Smooth muscle cell of the coronary artery (primary cell): ENCODE data around the gene NLGN3. TPM values are rescaled to one million over a fixed set of nuclear protein-coding genes. Genes with fewer than 3 reads are reported as not detected.

Experiments used
- total RNA-seq: library from RNA; depleted of rRNA; stranded (reverse); fragments of >200 nt; gene quantifications from 2 replicates; pipeline ENCODE4 v1.2.3, GENCODE V29; 2014; ENCODE audit warnings: low replicate concordance

Gene NLGN3
- total RNA-seq: 0.08 and 0.35 TPM in 2 replicates

DNA sequence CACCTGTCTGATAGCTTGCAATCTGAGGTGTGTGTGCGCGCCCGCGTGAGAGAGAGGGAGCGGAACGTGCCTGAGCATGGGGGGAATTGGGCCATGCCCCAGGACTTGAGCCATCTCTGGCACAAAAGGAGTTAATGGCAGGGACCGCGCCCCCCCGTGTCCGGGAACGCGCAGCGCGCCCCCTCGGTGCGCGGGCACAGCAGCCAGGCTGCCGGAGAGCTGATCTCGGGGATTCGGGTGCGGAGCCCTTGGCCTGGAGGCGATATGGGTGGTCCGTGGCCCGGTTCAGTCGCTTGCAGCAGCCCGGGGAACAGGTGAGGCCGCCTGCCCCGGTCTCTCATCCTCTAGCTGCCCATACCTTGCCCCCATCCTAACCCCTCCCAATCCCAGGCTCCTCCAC is at the start of gene NLGN3:
TSS of gene NLGN3 (plus strand) at position 191 of the 400 bp plus-strand sequence. CDS start 2,909 bp downstream, outside the sequence.

DNA sequence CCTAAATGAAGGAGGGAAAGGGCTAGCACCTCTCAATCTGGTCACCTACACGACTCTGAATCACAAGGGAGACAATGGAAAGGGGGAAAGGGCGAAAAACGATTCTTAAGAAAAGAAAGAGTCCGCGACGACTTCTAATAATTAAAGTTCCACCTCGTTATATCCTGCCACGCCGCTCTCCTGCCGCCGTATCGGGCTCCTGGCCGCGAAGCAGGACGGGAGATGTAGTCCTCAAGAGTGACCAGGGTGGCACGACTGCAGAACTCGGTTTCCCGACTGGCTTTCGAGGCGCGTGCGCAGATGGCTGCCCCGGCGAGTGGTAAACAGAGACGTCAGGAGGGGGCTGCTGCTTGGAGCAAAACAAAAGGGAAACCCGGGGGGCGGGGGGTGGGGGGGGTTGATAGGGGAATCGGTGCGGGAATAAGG is 49.1 kb upstream of the NLGN3 start, which contains the start of gene FOXO4:
TSS of gene FOXO4 (plus strand) at position 297 of the 426 bp plus-strand sequence. CDS start 678 bp downstream, outside the sequence.

DNA sequence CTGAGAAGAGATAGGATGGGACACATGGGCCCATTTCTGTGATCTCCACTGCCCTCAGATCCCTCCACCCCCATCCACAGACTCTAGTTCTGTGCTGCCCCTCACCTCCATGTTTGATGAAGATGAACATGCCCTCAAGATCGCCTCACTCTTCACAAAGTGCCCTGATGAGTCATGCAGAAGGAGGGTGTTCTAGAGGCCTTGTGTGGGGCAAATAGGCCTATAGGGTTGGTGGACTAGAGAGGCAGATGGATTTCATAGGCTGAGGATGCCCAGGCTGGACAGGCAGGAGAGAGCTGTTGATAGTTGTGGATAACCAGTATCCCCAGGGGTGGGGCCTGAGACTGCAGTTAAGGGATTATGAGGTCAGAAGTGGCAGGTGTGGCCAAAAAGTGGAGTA is 38.2 kb upstream of the NLGN3 start, which contains the start of gene CXorf65:
TSS of gene CXorf65 (minus strand) at position 314 of the 400 bp plus-strand sequence. CDS start at position 130, 184 bp downstream.

DNA sequence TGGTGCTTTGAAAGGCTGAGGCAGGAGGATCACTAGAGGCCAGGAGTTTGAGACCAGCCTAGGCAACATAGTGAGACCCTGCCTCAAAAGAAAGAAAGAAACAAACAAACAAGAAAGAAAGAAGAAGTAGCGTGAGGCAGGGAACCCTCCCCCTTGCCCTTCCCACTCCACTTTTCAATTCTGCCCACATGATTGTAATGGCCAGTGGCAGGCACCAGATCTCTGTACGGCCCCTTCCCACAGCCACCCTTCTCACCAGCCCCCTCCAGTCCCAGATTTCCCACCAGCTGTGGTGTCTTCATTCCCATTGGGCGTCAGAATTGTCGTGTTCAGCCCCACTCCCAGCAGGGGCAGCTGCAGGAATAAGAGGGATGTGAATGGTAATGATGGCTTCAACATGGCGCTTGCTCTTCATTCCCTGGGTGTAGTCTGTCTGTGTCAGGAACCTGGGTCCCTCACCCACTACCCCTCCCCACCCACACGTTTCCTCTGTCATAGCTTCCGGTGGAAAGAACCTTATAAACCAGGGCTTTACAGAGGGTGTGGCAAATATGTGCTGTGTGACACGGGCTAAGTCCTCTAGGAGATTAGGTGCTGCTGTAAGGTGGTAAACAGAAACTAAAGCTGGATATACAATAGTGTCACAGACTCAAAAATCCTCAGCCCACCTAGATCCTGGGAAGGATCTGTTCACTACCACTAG is 33.3 kb upstream of the NLGN3 start, which contains the start of gene IL2RG:
TSS of gene IL2RG (minus strand) at position 437 of the 703 bp plus-strand sequence. CDS start at position 399, 38 bp downstream.

DNA sequence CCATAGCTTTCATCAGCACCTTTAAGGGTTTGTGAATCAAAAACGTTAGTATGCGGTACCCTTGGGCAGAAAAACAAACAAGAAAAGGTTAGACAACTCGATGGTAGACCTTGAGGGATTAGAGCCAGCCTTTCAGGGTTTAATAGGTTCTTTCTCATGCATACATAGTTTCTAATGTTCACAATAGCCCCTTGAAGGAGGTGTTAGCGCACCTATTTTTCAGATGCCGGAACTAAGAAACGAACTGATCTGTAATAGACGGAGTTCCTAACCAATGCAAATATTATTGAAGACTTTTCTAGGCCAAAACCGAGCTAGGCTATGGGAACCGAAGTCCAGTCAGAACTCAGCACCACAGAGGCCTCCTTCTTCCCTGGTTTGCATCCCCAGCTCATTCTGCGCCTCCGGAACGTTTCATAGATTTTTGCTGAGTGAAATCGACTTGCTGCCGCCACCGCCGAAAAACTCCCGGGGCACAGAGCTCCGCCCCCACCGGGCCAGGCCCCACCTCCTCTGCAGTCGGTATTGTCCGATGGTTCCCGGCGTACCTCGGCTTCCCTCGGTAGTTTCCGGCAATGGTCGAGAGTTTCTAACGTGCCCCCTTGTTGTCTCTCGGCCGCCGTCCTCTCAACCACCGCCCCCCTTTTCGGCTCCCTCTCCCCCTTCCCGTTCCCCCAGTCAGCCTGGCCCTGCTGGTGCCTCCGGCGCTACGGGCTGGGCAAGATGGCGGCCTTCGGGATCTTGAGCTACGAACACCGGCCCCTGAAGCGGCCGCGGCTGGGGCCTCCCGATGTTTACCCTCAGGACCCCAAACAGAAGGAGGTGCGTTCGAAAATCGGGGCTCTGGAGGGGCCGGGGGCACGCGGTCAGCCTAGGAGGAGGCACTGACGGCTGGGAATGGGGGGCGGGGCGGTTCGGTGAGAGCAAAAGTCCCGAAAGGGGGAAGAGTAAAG is 26.3 kb upstream of the NLGN3 start, which contains the start of gene MED12:
TSS of gene MED12 (plus strand) at position 565 of the 953 bp plus-strand sequence. CDS start at position 724, 159 bp downstream.

Other genes with a start within 250 kb of the NLGN3 start
- gene TEX11, start 236.1 kb upstream of the NLGN3 start, total RNA-seq: not detected in 2 replicates
- gene SLC7A3, start 213.7 kb upstream of the NLGN3 start, total RNA-seq: not detected in 2 replicates
- gene SNX12, start 76.5 kb upstream of the NLGN3 start, total RNA-seq: 71.0 and 72.2 TPM in 2 replicates
- gene FOXO4, start 49.0 kb upstream of the NLGN3 start, total RNA-seq: 4.4 and 4.6 TPM in 2 replicates
- gene CXorf65, start 38.1 kb upstream of the NLGN3 start, total RNA-seq: not detected in 2 replicates
- not detected in 2 replicates for gene IL2RG, start 33.3 kb upstream of the NLGN3 start, total RNA-seq
- 23.3 and 25.5 TPM in 2 replicates for gene MED12, start 26.2 kb upstream of the NLGN3 start, total RNA-seq
- gene GJB1, start 78.4 kb downstream of the NLGN3 start, total RNA-seq: not detected in 2 replicates
- 5.1 and 10.4 TPM in 2 replicates for gene ZMYM3, start 109.3 kb downstream of the NLGN3 start, total RNA-seq
- gene NONO, start 138.8 kb downstream of the NLGN3 start, total RNA-seq: 307 and 438 TPM in 2 replicates
- gene ITGB1BP2, start 156.9 kb downstream of the NLGN3 start, total RNA-seq: 0.70 and 6.6 TPM in 2 replicates
- gene TAF1, start 221.5 kb downstream of the NLGN3 start, total RNA-seq: 29.8 and 64.4 TPM in 2 replicates